GM18520 (cell line): ENCODE measurements around the gene TLE6.
"Not testable (repeated sequence)": the region's sequence is repeated elsewhere in the genome, so short reads cannot be mapped to it uniquely, and the experiment has no call there.

Experiments used
- ATAC-seq: cut with Tn5 transposase; IDR thresholded peaks from one replicate; pipeline ENCODE4 v1.9.1; 2021; ENCODE audit not compliant: unreplicated experiment

The TLE6 gene

DNA sequence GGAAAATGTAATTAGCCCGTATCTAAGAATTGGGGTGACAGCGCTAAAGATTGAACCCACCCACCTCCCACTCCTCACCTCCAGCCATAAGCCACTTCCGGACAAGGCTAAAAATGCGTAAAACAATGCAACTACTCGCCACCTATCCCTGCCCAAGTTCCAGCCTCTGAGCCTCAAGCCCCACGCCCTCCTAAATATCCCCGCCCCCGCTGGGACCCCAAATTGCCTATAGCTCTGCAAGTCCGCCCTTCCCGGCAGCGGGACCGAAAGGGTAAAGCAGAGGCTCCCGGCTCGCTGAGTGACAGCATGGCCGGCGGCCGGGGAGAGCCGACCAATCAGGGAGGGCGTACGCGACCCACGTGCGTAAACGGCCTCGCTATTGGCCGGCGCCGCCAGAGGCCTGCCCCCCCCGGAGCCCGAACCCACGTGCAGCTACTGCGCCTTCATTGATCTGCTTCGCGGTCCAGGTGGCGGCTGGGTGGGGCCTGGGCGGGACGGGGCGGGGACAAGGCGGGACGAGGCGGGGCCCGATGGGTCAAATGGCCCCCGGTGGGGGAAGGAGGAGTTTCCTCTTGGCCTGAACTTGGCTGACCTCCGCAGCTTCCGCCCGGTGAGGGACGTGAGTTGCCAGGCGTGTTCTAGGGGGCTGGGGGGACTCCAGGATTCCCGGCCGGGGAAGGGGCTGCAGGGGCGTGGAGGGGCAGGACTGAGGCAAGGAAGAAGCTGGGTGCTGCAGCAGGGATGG is at the start of gene TLE6:
Gene TLE6, plus strand, starts transcription at position 564 of the 745 bp plus-strand sequence. CDS start 670 bp downstream, outside the sequence.
- peak; percentile 95 for ATAC-seq

DNA sequence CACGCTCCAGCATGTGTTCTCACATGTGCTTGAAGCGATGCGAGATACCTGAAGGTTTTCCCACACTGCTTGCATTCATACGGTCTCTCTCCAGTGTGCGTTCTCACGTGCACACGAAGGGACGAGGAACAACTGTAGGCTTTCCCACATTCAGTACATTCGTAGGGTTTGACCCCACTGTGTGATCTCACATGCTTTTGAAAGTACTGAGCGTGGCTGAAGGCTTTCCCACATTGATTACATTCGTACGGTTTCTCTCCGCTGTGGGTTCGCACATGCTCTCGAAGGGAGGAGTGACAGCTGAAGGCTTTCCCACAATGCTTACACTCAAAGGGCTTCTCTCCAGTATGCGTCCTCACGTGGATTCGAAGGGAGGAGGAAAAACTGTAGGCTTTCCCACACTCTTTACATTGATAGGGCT is 43.9 kb upstream of the TLE6 start:
- ATAC-seq = no peak

DNA sequence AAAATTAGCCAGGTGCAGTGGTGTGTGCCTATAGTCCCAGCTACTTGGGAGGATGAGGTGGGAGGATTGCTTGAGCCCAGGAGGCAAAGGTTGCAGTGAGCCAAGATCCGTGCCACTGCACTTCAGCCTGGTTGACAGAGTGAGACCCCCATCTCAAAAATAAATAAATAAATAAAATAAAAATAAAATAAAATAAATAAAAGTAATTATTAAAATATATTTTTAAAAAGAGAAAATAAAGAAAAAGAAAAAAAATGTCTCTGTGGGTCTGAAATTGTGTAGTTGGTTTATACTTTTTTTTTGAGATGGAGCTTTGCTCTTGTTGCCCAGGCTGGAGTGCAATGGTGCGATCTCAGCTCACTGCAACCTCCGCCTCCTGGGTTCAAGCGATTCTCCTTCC is 41.5 kb upstream of the TLE6 start:
- ATAC-seq = not testable (repeated sequence)

DNA sequence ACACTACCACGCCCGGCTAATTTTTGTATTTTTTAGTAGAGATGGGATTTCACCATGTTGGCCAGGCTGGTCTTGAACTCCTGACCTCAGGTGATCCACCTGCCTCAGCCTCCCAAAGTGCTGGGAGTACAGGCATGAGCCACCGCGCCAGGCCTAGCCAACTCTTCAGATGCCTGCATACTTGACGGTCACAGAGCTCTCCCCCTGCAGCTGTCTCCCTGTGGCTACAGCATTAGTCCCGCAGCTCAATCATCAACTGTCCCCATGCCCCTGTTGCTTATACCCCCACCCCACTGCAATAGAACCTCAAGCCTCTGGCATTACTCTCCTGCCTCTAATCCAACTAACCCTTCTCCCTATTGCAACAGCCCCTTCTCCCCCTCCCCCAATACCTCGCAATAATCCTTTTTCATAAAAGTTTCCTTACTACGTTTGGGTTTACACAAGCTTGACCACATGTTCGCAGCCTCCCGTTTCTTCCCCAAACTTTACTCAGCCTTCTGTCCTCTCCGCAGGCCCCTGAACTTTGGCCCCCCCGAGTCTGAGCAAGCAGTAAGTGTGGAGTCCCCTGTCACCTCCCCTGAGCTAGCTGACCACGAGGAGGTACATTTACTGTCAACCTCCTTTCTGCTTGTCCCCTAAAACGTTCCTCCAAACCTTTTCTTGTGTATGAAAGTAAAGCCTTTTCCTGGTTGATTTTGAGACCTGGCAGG is 34.3 kb upstream of the TLE6 start:
- no peak for ATAC-seq

GRCh38 chr19:2944403-2944774 is 33.0 kb upstream of the TLE6 start:
- ATAC-seq = no peak

DNA sequence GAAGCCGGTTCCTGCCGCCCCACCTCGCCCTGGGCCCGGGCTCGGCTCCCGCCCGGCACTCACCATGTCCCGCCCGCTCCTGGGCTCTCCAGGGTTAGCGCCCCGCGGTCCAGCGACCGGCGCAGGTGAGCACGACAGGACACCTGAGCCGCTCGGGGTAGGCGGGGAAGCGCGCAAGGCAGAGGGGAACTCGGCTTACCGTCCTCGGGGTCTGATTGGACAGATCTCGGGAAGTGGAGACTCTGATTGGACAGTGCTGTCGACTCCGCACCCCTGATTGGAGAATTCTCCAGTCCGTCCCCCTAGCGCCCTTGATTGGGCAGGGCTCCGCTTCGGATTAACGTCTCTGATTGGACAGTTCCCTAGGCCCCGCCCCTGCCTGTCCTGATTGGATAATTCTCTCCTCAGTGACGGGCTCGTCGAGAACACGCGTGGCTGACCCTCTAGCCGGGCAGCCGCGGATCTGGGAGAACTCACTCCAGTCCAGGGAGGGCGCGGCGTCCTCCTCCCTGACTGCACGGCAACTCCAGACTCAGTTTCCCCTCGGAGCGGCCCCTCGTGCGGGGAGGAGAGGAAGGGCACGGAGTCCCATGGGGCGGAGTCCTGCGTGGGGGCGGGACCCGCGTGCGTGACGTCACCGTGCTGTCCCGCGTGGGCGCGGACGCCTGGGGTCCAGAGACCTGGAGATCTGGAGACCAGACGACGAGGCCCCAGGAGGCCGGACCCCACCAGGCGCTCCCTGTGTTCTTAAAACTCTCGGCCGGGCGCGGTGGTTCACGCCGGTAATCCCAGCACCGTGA is 32.4 kb upstream of the TLE6 start, which contains the start of gene ZNF77:
Gene ZNF77, minus strand, starts transcription at position 197 of the 800 bp plus-strand sequence. Its CDS starts 131 bp downstream, at position 66.
- peak; percentile 97 for ATAC-seq

DNA sequence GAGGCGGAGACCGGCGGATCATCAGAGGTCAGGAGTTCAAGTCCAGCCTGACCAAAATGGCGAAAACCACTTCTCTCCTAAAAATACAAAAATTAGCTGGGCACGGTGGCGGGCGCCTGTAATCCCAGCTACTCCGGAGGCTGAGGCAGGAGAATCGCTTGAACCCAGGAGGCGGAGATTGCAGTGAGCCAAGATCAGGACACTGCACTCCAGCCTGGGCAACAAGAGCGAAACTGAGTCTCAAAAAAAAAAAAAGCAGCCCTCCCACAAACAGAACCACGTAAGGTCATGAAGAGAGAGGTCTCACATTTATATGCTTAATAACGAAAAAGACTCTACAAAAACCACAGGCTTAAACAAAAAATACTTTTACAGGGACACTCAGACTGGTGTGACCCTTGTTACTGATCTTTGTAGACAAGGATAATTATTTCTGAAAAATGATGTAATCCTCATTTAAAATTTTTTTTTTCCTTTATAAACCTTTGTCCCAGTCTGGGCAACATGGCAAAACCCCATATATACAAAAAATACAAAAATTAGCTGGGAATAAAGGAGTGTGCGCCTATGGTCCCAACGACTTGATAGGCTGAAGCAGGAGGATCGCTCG is 31.7 kb upstream of the TLE6 start:
- no peak for ATAC-seq

GRCh38 chr19:2949939-2950285 is 27.5 kb upstream of the TLE6 start:
- no peak for ATAC-seq

DNA sequence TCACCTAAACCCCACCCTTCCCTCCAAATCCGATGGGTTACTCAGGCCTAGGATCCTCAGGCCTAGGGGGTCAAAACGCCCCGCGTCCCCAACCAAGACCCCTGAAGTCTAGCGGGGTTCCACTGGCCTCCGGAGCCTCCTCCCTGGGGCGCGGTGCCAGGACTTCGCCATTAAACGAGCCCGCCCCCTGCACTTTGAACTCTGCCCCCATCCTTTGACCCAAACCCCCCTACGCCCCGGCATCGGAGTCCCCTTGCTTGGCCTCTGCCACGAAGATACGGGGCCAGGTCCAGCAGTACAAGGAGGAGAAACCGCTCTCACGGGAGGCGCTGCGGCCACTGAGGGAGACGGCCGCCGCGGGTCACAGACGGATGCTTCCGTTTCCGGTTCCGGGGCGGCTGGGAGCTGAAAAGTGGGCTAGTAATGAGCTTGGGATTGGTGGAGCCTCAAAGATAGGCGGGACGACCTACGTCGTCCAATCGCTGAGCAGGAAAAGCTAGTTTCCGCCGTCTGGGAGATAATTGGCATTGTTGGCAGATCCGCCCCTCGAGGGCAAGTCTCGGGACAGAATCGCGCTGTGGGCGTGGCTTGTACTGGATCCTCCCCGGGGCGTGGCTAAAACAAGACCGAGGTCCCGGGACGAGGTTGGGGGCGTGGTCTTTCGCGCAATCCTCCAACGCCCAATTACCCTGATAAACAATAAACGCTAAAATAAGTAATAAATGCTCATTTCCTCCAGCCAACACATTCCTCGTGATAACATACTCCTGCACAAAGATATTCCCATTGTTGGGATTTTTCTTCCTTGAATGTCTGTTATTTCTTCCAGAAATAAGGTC is 26.9 kb upstream of the TLE6 start:
- peak; percentile 94 for ATAC-seq

GRCh38 chr19:2952953-2953481 is 24.3 kb upstream of the TLE6 start:
- ATAC-seq = no peak

- no peak for ATAC-seq
Measured at GRCh38 chr19:2957160-2957559, 20.2 kb upstream of the TLE6 start.

DNA sequence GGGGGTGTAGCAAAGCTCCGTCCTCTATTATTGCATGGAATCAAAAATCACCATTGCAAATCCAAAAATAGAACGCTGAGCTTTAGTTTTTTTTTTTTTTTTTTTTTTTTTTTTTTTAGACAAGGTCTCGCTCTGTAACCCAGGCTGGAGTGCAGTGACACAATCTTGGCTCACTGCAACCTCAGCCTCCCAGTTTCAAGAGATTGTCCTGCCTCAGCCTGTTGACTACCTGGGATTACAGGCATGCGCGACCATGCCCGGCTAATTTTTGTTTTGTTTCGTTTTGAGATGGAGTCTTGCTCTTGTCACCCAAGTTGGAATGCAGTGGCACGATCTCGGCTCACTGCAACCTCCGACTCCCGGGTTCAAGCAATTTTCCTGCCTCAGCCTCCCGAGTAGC is 17.2 kb upstream of the TLE6 start:
- ATAC-seq = no peak

DNA sequence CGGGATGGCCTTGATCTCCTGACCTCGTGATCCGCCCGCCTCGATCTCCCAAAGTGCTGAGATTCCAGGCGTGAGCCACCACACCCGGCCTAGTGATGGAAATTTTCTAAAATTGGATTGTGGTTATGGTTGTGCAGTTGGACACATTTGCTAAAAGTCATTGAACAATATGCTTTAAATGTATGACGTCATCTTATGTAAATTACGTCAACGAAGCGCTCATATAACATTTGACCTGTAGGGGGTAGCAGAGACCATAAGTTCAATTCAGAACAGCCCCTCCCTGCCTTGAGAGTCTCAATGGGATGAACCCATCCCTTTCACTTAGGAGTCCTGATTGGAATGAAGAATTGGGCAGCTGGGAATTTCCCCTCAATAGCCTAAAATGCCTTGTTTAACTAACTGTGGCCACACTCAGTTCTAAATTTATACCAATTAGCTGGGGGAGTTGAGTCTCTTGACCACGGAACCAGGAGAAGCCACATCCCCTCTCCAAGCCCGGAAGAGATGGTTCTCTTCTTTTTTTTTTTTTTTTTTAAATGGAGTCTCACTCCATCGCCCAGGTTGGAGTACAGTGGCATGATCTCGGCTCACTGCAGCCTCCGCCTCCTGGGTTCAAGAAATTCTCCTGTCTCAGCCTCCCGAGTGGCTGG is 15.2 kb upstream of the TLE6 start:
- ATAC-seq = no peak

- no peak for ATAC-seq
Measured at GRCh38 chr19:2963122-2963521, 14.2 kb upstream of the TLE6 start.

- not testable (repeated sequence) for ATAC-seq
Measured at GRCh38 chr19:2963631-2964030, 13.7 kb upstream of the TLE6 start.

DNA sequence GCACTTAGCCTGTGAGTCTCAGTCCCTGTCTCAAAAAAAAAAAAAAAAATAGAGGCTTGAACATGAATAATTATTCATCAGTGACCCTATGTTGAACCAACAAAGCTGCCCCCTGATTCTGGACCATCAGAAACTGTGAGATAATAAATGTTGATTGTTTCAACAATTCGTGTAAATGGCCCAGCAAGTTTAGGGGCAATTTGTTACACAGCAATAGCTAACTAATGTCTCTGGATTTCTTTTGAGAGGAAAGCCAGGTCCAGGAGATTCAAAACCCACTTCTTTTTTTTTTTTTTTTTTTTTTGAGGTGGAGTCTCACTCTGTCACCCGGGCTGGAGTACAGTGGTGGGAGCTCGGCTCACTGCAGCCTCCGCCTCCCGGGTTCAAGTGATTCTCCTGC is 12.5 kb upstream of the TLE6 start:
- no peak for ATAC-seq

GRCh38 chr19:2967972-2968371 is 9.4 kb upstream of the TLE6 start:
- ATAC-seq = no peak

DNA sequence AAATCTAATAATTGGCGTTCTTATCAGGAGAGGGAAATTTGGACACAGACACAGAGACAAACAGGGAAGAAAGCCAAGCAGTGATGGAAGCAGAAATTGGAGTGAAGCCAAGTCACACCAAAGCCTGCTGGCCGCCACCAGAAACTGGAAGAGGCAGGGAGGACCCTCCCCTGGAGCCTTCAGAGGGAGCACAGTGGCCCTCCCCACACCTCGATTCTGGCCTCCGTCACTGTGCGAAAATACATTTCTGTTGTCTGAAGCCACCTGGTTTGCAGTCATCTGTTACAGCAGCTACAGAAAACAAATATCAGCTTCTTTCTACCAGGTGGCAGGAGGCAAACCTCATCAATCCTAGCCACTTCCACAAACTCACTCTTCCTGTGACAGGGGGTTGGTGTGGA is 8.3 kb upstream of the TLE6 start:
- ATAC-seq = no peak

DNA sequence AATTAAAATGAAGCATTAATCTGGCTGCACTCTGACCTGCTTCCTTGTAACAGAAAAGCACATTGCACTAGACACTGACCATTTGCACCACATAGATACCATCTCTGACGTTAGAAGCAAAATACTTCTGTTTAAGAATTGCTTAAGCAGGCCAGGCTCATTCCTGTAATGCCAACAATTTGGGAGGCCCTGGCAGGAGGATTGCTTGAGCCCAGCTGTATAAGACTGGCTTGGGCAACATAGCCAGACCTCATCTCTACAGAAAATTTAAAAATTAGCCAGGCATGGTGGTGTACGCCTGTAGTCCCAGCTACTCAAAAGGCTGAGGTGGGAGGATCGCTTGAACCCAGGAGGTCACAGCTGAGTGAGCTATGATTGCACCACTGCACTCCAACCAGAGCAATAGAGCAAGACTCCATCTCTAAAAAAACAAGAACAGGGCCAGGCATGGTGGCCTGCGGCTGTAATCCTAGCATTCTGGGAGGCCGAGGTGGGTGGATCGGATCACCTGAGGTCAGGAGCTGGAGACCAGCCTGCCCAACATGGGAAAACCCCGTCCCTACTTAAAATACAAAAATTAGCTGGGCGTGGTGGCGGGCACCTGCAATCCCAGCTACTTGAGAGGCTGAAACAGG is 7.0 kb upstream of the TLE6 start:
- ATAC-seq = no peak
